Liver (tissue), 9 donors: ENCODE results near the gene ZFHX2. TPM values are rescaled to one million over a fixed set of nuclear protein-coding genes. Genes with fewer than 3 reads are reported as not detected.

Experiments used
- DNase-seq: peaks from one replicate; pipeline ENCODE4 v3.0.0-alpha.2; 2017; ENCODE audit warnings: low spot score
- H3K27ac ChIP-seq, 2 donors: one replicate each; pipeline ENCODE4 v1.7.0; 2013; ENCODE audit warnings: inconsistent platforms in 2 of 2, low read length in 2 of 2, control low read depth in 1 of 2, low read depth in 1 of 2, mild to moderate bottlenecking in 1 of 2
- H3K27me3 ChIP-seq, 4 donors: one replicate each; pipeline versions ENCODE4 v1.6.1 to v1.7.0; 2013; ENCODE audit warnings: low read length in 3 of 4, inconsistent platforms in 1 of 4, mild to moderate bottlenecking in 1 of 4, moderate library complexity in 1 of 4; ENCODE audit not compliant: control insufficient read depth in 4 of 4, insufficient read depth in 4 of 4
- H3K36me3 ChIP-seq, 4 donors: one replicate each; pipeline versions ENCODE4 v1.6.1 to v1.7.0; 2013; ENCODE audit warnings: low read length in 3 of 4, mild to moderate bottlenecking in 3 of 4, low read depth in 1 of 4, moderate library complexity in 1 of 4; ENCODE audit not compliant: control insufficient read depth in 4 of 4, insufficient read depth in 3 of 4
- H3K4me1 ChIP-seq, 4 donors: one replicate each; pipeline versions ENCODE4 v1.6.1 to v1.7.0; 2013; ENCODE audit warnings: low read length in 3 of 4, mild to moderate bottlenecking in 3 of 4, moderate library complexity in 1 of 4; ENCODE audit not compliant: control insufficient read depth in 4 of 4, insufficient read depth in 4 of 4
- H3K4me3 ChIP-seq, 3 donors: one replicate each; pipeline versions ENCODE4 v1.6.1 to v1.7.0; 2013; ENCODE audit warnings: low read length in 3 of 3, control low read depth in 1 of 3, low read depth in 1 of 3, mild to moderate bottlenecking in 1 of 3
- H3K9ac ChIP-seq, 2 donors: one replicate each; pipeline ENCODE4 v1.7.0; 2013; ENCODE audit warnings: low read length in 2 of 2, mild to moderate bottlenecking in 2 of 2, moderate library complexity in 2 of 2, control low read depth in 1 of 2, low read depth in 1 of 2
- H3K9me3 ChIP-seq, 4 donors: one replicate each; pipeline versions ENCODE4 v1.6.1 to v1.7.0; 2013; ENCODE audit warnings: low read length in 3 of 4; ENCODE audit not compliant: control insufficient read depth in 4 of 4
- ATF3 ChIP-seq: IDR thresholded peaks from 2 replicates; pipeline ENCODE4 v1.6.1; 2016; ENCODE audit warnings: antibody characterized with exemption
- EGR1 ChIP-seq, 2 donors: IDR thresholded peaks; 2 replicates each; pipeline ENCODE4 v1.6.1; 2016 to 2018; ENCODE audit warnings: antibody characterized with exemption in 2 of 2, low read depth in 2 of 2
- FOXA1 ChIP-seq: IDR thresholded peaks from 2 replicates; pipeline ENCODE4 v1.6.1; 2016; ENCODE audit warnings: antibody characterized with exemption
- FOXA2 ChIP-seq: IDR thresholded peaks from 2 replicates; pipeline ENCODE4 v1.6.1; 2016; ENCODE audit warnings: antibody characterized with exemption
- GABPA ChIP-seq, 2 donors: IDR thresholded peaks in 1 of 2; conservative IDR thresholded peaks in 1 of 2; 2 replicates each; pipeline ENCODE4 v1.6.1; 2016; ENCODE audit warnings: antibody characterized with exemption in 2 of 2, mild to moderate bottlenecking in 1 of 2, moderate library complexity in 1 of 2
- HNF4A ChIP-seq, 2 donors: conservative IDR thresholded peaks; 2 replicates each; pipeline ENCODE4 v1.6.1; 2016; ENCODE audit warnings: antibody characterized with exemption in 2 of 2, mild to moderate bottlenecking in 2 of 2
- NR2F2 ChIP-seq: IDR thresholded peaks from 2 replicates; pipeline ENCODE4 v1.6.1; 2016; ENCODE audit warnings: antibody characterized with exemption
- RAD21 ChIP-seq, 2 donors: IDR thresholded peaks; 2 replicates each; pipeline ENCODE4 v1.6.1; 2016; ENCODE audit warnings: antibody characterized with exemption in 2 of 2, mild to moderate bottlenecking in 2 of 2
- REST ChIP-seq: IDR thresholded peaks from 2 replicates; pipeline ENCODE4 v1.6.1; 2016; ENCODE audit warnings: antibody characterized with exemption, mild to moderate bottlenecking
- RXRA ChIP-seq, 2 donors: IDR thresholded peaks; 2 replicates each; pipeline ENCODE4 v1.6.1; 2017 to 2018; ENCODE audit warnings: antibody characterized with exemption in 2 of 2, mild to moderate bottlenecking in 1 of 2
- SP1 ChIP-seq: IDR thresholded peaks from 2 replicates; pipeline ENCODE4 v1.6.1; 2018; ENCODE audit warnings: antibody characterized with exemption, mild to moderate bottlenecking
- YY1 ChIP-seq: IDR thresholded peaks from 2 replicates; pipeline ENCODE4 v1.6.1; 2016; ENCODE audit warnings: antibody characterized with exemption, mild to moderate bottlenecking
- WGBS: extraction: QIAGEN DNeasy Blood & Tissue Kit; methylation state at CpG from one replicate; pipeline ENCODE4 v1.1.7; 2013; 5-methylcytosine and 5-hydroxymethylcytosine counted together
- polyA plus RNA-seq, 2 donors: library from polyadenylated mRNA; stranded (reverse) in 1 of 2; unstranded in 1 of 2; fragments of 200-250 nt in 1 of 2; fragments of >200 nt in 1 of 2; fragmentation: Nextera tagmentation in 1 of 2; extraction: Ambion mirVana in 1 of 2; gene quantifications; one replicate each; pipeline versions ENCODE4 v1.2.1 to v1.2.3, GENCODE V29; 2013 to 2015
- total RNA-seq, 2 donors: library from RNA; depleted of rRNA; stranded (reverse); fragments of >200 nt; gene quantifications; one replicate each; pipeline ENCODE4 v1.2.3, GENCODE V29; 2014
- TF ChIP-seq, protein P1 (sequence below): fragments of 150-350 bp; IDR thresholded peaks from 2 replicates; pipeline ENCODE4 v1.5.1; 2017; ENCODE audit warnings: improper control_type of control experiment, low read depth, low read length; ENCODE audit not compliant: missing input control
- TF ChIP-seq, protein P2 (sequence below): IDR thresholded peaks from 2 replicates; pipeline ENCODE4 v1.6.1; 2016; ENCODE audit warnings: antibody characterized with exemption
- donor health status: healthy.
- donor health status: healthy.
- donor health status: healthy.
- donor health status: healthy.
- donor health status: healthy.

The ZFHX2 gene
- total and polyA plus RNA-seq, 4 donors, result 0.06 to 0.14 (median 0.10) TPM

- no peak overlapping the region for H3K27ac ChIP-seq
- peaks cover 0 to 23% (median 11%) of the 10 kb centered on the region in 4 donors for H3K4me1 ChIP-seq
- H3K4me3 ChIP-seq, result no peak overlapping the region
- no peaks in the 10 kb centered on the region for H3K36me3 ChIP-seq
- H3K27me3 ChIP-seq, result no peaks in the 10 kb centered on the region
- TF ChIP-seq ATF3, result no peak
- TF ChIP-seq, protein P1, sequence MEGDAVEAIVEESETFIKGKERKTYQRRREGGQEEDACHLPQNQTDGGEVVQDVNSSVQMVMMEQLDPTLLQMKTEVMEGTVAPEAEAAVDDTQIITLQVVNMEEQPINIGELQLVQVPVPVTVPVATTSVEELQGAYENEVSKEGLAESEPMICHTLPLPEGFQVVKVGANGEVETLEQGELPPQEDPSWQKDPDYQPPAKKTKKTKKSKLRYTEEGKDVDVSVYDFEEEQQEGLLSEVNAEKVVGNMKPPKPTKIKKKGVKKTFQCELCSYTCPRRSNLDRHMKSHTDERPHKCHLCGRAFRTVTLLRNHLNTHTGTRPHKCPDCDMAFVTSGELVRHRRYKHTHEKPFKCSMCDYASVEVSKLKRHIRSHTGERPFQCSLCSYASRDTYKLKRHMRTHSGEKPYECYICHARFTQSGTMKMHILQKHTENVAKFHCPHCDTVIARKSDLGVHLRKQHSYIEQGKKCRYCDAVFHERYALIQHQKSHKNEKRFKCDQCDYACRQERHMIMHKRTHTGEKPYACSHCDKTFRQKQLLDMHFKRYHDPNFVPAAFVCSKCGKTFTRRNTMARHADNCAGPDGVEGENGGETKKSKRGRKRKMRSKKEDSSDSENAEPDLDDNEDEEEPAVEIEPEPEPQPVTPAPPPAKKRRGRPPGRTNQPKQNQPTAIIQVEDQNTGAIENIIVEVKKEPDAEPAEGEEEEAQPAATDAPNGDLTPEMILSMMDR, result peak; percentile 6
- H3K9ac ChIP-seq, result no peak overlapping the region
- 64% methylated on average over 6 of the region's 6 CpGs for WGBS
- DNase-seq, result no peak
- no peaks in the 10 kb centered on the region for H3K9me3 ChIP-seq
Measured at GRCh38 chr14:23568600-23569331, 17.2 kb upstream of the ZFHX2 start.

- WGBS, result 81% methylated on average over 2 of the region's 2 CpGs
- H3K9ac ChIP-seq, result peak overlapping the region in 1 of 2 donors; percentile 39
- no peak overlapping the region for H3K27ac ChIP-seq
- no peaks in the 10 kb centered on the region for H3K27me3 ChIP-seq
- H3K4me3 ChIP-seq, result peak overlapping the region in 1 of 3 donors; percentile 70
- no peaks in the 10 kb centered on the region for H3K36me3 ChIP-seq
- no peak for TF ChIP-seq YY1
- no peak for TF ChIP-seq RXRA (IDR thresholded peaks at IDR 0.05)
- no peak for TF ChIP-seq EGR1 (IDR thresholded peaks at IDR 0.05; ENCODE audit: low read depth in 2 of 2)
- no peak for TF ChIP-seq REST
- H3K9me3 ChIP-seq, result no peaks in the 10 kb centered on the region
- no peak for DNase-seq
- peaks cover 0 to 28% (median 17%) of the 10 kb centered on the region in 4 donors for H3K4me1 ChIP-seq
Measured at GRCh38 chr14:23568021-23568599, 16.5 kb upstream of the ZFHX2 start.

GRCh38 chr14:23567186-23568020 lies 15.8 kb upstream of the ZFHX2 start, which contains the start of gene AP1G2:
TSS of gene AP1G2 (minus strand) at chr14:23567791. CDS start at chr14:23567314, 477 bp downstream.
- no peaks in the 10 kb centered on the region for H3K9me3 ChIP-seq
- H3K4me1 ChIP-seq, result peaks cover 0 to 30% (median 19%) of the 10 kb centered on the region in 4 donors
- DNase-seq, result peak; percentile 80
- H3K36me3 ChIP-seq, result no peaks in the 10 kb centered on the region
- no peaks in the 10 kb centered on the region for H3K27me3 ChIP-seq
- H3K4me3 ChIP-seq, result peak within 1 kb of the TSS; percentile 62 to 82 (median 70)
- H3K9ac ChIP-seq, result peak within 1 kb of the TSS; percentile 39 to 65
- 2% methylated on average over 53 of the region's 53 CpGs for WGBS
- H3K27ac ChIP-seq, result peak within 1 kb of the TSS; percentile 63 to 67
- TF ChIP-seq GABPA (IDR thresholded peaks at IDR 0.05 in 1 of 2, conservative IDR thresholded peaks at IDR 0.05 in 1 of 2) (peak in 1 of 2 donors; percentile 14), NR2F2 (peak; percentile 42), RXRA (IDR thresholded peaks at IDR 0.05) (peak in 1 of 2 donors; percentile 19), FOXA2 (no peak), FOXA1 (no peak), HNF4A (conservative IDR thresholded peaks at IDR 0.05) (peak in 1 of 2 donors; percentile 12), YY1 (peak; percentile 66), RAD21 (IDR thresholded peaks at IDR 0.05) (peak in 1 of 2 donors; percentile 22), SP1 (peak; percentile 29)
- TF ChIP-seq, protein P2, sequence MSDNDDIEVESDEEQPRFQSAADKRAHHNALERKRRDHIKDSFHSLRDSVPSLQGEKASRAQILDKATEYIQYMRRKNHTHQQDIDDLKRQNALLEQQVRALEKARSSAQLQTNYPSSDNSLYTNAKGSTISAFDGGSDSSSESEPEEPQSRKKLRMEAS, result no peak
